Activated naive CD4-positive, alpha-beta T cell treated with anti-CD3 and anti-CD28 coated beads, Interleukin-2, amount 50 U/mL, for 16 hours (primary cell): ENCODE measurements around the gene MYO10.
"Not testable (repeated sequence)": the region's sequence is repeated elsewhere in the genome, so short reads cannot be mapped to it uniquely, and the experiment has no call there.

Source experiments
- DNase-seq: peaks from one replicate; pipeline ENCODE4 v3.0.0-alpha.2; 2020

MYO10 gene

GRCh38 chr5:16886366-16886736, 49.7 kb downstream of the MYO10 start:
- no peak for DNase-seq

GRCh38 chr5:16885635-16886365, 50.3 kb downstream of the MYO10 start:
- no peak for DNase-seq

- no peak for DNase-seq
Measured at GRCh38 chr5:16884595-16884994, 51.5 kb downstream of the MYO10 start.

- DNase-seq, result no peak
Measured at GRCh38 chr5:16883806-16884205, 52.3 kb downstream of the MYO10 start.

GRCh38 chr5:16883176-16883575, 52.9 kb downstream of the MYO10 start:
- no peak for DNase-seq

- no peak for DNase-seq
Measured at GRCh38 chr5:16881251-16881650, 54.8 kb downstream of the MYO10 start.

- no peak for DNase-seq
Measured at GRCh38 chr5:16880547-16880946, 55.5 kb downstream of the MYO10 start.

GRCh38 chr5:16879650-16880049, 56.4 kb downstream of the MYO10 start:
- no peak for DNase-seq

GRCh38 chr5:16879191-16879590, 56.9 kb downstream of the MYO10 start:
- no peak for DNase-seq

- no peak for DNase-seq
Measured at GRCh38 chr5:16877267-16877935, 58.7 kb downstream of the MYO10 start.

- DNase-seq, result not testable (repeated sequence)
Measured at GRCh38 chr5:16874424-16874823, 61.7 kb downstream of the MYO10 start.

GRCh38 chr5:16871746-16872339, 64.2 kb downstream of the MYO10 start:
- DNase-seq, result no peak

- no peak for DNase-seq
Measured at GRCh38 chr5:16870878-16871277, 65.2 kb downstream of the MYO10 start.

- no peak for DNase-seq
Measured at GRCh38 chr5:16869821-16870796, 66.0 kb downstream of the MYO10 start.

- DNase-seq, result no peak
Measured at GRCh38 chr5:16867577-16867953, 68.5 kb downstream of the MYO10 start.

GRCh38 chr5:16866795-16867576, 69.1 kb downstream of the MYO10 start:
- no peak for DNase-seq

- no peak for DNase-seq
Measured at GRCh38 chr5:16866273-16866672, 69.8 kb downstream of the MYO10 start.

- DNase-seq, result no peak
Measured at GRCh38 chr5:16865151-16865550, 70.9 kb downstream of the MYO10 start.

- no peak for DNase-seq
Measured at GRCh38 chr5:16864631-16865131, 71.4 kb downstream of the MYO10 start.

GRCh38 chr5:16863469-16863946, 72.6 kb downstream of the MYO10 start:
- DNase-seq, result no peak

GRCh38 chr5:16862777-16863176, 73.3 kb downstream of the MYO10 start:
- DNase-seq, result no peak

- no peak for DNase-seq
Measured at GRCh38 chr5:16859346-16859745, 76.7 kb downstream of the MYO10 start.
